ENCODE results near the gene KASH5. TPM values are rescaled to one million over a fixed set of nuclear protein-coding genes. Genes with fewer than 3 reads are reported as not detected.

The KASH5 gene
- total and polyA plus RNA-seq, 2 of the 8 experiments (the other 6 are each of a cell fraction or from before 2014, with no cell fraction given): 0.05 to 0.19 TPM

DNA sequence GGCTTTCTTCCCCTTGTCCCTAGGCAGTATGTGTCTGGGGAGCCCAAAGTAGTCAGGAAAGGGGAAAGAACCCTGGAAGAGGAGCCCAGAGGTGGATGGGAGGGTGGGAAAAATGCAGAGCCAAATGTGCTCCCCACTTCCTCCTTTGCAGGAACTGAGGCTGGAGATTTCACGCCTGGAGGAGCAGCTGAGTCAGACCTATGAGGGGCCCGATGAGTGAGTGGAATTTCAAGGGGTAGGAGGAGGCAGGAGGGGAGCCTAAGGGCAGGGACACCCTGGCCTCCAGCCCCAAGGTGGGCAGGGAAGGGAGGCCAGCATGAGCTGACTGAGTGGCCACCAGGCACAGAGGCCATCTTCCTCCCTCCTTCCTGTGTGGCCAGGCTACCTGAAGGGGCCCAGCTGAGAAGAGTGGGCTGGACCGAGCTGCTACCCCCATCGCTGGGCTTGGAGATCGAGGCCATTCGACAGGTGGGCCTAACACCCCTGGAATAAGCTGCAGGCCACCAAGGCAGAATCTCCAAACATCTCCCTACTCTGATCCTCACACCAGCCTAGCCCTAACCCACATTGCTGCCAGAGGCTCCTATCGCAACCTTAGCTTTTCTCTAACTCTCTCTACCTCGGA lies 20.9 kb downstream of the KASH5 start (continued):
- TF ChIP-seq ATF3 (IDR thresholded peaks at IDR 0.05; ENCODE audit: insufficient read depth, low read depth, low read length) (no peak), SP4 (IDR thresholded peaks at IDR 0.05; ENCODE audit: low read length) (no peak), MAX (IDR thresholded peaks at IDR 0.05) (no peak), HDAC6 (IDR thresholded peaks at IDR 0.05; ENCODE audit: low read depth, low read length) (no peak)
